ENCODE measurements around the gene SYT17. TPM values are rescaled to one million over a fixed set of nuclear protein-coding genes. Genes with fewer than 3 reads are reported as not detected.

The SYT17 gene
- under 0.01 and 0.18 TPM in 2 replicates for total RNA-seq

DNA sequence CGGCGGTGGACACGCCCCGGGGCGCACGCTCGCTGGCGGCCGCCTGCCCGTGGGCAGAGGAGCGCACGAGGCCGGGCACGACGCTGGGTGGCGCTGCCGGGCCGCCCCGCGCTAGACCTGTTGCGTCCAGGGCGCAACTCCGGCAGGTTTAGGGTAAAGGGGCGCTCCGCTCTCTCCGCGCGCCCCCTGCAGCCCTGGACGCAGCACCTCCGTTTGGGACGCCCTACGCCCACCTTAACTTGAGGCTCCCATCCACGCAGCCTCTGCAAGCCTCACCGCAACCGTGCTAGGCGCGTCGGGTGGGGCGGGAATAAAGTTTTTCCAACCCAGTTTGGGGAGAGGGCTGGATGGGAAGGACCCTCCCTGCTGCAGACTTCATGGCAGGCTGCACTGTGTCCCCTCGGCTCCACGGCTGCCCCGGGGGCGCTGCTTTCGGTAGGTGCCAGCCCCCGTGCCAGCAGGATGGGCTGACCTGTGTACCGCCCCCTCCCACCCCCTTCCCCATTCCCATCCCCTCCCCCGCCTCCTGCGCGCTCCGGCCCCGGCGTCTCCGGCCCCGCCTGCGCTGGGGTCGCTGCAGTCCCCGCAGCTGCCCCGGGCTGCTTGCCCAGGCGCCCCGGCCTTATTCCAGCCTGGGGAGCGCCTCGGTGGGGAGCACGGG lies at the start of gene SYT17:
Gene SYT17, plus strand, starts transcription at position 531 of the 661 bp plus-strand sequence. CDS start 407 bp downstream, outside the sequence.

GRCh38 chr16:19285431-19285830 lies 117.4 kb downstream of the SYT17 start, which contains the start of gene CLEC19A:
CLEC19A (plus strand) TSS chr16:19285731; CDS start chr16:19285852, 121 bp downstream.

Other genes with a start within 250 kb of the SYT17 start
- 38.0 and 45.3 TPM in 2 replicates for gene SMG1, start 241.8 kb upstream of the SYT17 start, total RNA-seq
- 0.28 TPM in 2 replicates for gene TMC7, start 184.3 kb upstream of the SYT17 start, total RNA-seq
- 17.4 and 21.1 TPM in 2 replicates for gene COQ7, start 100.6 kb upstream of the SYT17 start, total RNA-seq
- 19.6 and 30.2 TPM in 2 replicates for gene ITPRIPL2, start 54.3 kb upstream of the SYT17 start, total RNA-seq
- gene CLEC19A, start 117.5 kb downstream of the SYT17 start, total RNA-seq, result not detected in 2 replicates
- not detected in 2 replicates for gene TMC5, start 249.6 kb downstream of the SYT17 start, total RNA-seq